NCI-H1105 (cell line): ENCODE data around the gene RNASEH2B.

Experiments used
- DNase-seq: peaks from one replicate; lab custom pipeline; 2025; lab: John Stamatoyannopoulos, UW

Gene RNASEH2B

DNA sequence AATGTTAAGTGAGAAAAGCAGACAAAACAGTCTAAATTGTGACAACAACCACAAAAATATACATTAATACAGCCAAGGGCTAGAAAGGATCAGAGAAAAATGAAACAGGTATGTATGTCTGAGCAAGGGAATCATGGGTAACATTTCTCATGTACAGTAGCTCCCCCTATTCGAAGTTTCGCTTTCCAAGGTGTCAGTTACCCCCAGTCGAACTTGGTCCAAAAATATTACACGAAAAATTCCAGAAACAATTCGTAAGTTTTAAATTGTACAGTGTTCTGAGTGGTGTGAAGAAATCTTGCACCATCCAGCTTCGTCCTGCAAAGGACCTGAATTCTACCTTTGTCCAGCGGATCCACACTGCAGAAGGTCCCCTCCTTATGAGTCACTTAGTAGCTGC lies 1.8 kb upstream of the RNASEH2B start:
- no peak for DNase-seq

DNA sequence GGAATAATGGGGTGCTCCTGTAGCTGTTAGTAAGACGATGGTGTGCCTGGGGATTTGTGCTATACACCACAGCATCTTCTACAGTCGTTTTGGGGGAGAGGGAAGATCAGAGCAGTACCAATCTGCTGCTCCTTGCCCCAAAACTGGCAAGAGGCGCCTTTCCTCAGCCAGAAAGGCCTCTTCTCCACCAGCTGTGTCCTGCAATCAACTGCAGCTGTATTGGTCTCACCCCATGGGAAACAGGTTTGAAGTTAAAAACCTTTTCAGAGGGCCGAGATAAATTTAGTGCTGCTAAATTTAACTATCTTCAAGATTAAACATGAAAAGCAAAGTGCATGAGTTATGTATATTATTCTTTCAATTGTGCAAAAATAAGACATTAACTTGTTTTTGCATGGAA lies 1.2 kb upstream of the RNASEH2B start:
- no peak for DNase-seq

DNA sequence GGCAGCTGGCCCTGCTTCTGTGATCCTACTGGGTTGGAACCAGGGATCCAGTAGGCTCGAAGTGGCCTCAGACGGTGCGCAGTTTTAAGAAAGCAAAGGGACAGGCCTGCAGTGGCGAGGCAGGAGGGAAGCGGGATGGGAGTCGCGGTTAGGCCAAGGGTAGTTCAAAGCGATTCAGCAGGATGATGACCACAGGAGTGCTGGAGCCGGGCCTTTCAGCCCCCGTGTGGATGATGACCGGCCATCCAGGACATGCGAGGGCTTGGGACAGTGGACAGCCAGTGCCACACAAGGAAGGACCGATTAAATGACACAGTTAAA lies 854 bp downstream of the RNASEH2B start:
- DNase-seq: no peak

DNA sequence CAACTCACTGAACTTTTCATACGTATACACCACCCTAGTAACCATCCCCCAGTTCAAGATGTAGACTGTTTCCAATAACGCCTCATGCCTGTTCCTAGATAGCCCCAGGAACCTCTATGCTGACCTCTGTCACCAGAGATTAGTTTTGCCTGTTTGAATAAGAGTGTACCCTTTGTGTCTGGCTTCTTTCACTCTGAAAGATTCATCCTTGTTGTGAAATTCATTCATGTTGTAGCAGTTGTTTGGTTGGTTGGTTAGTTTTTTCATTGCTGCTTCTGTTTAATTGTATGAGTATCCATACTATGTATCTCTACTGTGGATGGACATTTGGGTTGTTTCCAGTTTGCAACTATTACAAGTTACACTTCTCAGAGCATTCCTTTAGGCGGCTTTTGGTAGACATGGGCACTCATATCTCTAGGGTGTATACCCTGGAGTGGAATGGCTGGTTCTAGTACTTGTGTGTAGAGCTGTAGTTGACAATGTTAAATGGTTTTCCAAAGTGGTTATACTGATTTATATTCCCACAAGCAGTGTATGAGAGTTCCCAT lies 1.6 kb downstream of the RNASEH2B start:
- DNase-seq: no peak

DNA sequence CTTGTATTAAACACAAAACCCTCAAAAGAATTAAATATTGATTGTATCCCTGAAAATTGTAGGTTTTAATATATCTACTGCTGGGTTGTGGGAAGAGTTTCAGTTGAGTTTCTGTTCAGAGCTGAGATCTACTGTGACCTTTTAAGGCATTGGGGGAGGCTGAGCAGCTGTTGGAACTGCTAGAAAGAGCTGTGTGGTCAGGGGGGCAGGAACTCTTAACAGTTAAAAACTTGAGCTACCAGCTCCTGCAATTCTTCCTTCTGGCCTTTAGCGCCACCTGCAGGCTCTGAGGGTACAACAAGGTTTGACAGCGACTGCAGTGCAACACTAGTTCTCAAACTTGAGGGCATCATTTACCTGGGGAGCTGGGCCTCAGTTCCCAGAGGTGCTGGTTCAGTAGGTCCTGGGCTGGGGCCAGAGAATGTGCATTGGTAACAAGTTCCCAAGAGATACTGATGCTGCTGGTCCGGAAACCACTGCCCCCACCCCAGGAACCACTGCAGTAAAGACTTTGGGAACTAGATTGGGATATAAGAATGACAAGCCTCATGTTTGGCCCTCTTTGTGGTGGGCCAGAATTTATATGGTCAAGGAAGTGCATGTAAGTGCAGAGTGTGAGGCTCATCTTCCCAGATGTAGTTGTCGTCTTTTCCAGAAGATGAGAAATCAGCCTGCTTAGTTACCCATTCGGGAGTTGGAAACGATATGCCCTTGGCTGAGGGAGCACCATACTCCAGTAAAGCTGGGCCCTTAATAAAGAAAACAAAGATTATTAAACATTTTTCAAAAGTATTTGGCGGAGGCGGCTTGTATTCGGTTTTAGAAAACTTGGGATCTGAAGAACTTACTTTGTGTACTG lies 2.6 kb downstream of the RNASEH2B start:
- peak; percentile 79 for DNase-seq

DNA sequence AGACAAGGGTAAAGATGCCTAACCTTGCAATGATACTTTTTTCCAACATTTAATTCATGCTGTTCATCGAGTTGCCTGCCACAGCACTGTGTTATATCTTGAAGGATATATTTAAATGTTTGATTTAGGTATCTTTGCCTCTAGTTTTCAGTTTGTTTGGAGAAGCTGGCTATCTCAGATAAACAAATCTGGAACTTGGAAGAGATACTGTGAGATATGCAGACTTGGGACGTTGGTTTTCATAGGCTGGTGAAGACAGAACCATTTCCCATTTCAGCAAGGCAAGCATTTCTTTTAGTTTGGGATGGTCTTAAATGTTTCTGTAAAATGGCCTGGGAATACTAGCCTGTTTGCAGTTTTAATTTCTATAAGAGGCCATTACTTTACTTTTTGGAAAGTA lies 3.3 kb downstream of the RNASEH2B start:
- DNase-seq: no peak

DNA sequence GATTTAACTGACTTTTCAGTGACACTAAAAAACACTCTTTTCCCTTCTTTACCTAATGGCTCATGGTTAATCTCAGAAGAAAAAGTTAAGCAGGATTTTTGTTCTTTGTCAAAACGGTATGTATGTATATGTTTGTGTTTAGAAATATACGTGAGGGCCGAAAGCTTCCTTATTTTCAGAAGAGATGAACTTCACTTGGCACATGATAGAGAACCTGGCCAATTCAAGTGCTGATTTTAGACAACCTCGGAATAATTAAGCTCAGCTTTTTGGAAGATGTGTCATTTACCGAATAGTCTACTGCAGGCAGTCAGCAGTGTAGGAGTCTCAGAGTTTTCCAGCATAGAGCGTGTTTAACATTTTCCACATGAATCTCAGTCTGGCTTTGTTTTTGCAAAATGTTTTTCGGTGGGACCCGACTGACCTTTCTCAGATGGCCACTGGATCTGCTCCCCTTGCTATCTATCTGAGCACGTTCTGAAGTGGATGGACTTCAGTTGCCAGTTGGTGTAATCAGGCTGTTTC lies 4.6 kb downstream of the RNASEH2B start:
- DNase-seq: no peak

DNA sequence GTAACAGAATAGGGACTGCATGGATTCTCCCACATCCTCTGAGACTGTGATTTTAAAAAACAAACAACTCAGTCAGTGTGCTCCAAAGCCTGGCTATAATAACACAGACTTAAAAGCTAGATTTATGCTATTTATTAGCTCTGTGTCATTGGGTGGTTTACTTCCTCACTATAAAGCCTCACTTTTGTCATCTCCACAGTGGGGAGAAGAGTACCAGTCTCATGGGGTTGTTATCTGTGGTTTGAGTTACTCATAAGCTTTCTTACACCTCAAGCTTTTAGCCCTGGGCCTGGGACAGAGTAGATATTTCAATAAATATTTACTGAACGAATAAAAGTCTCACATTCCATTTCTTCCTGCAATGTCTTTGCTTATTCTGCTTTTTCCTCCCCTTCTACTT lies 5.3 kb downstream of the RNASEH2B start:
- no peak for DNase-seq

DNA sequence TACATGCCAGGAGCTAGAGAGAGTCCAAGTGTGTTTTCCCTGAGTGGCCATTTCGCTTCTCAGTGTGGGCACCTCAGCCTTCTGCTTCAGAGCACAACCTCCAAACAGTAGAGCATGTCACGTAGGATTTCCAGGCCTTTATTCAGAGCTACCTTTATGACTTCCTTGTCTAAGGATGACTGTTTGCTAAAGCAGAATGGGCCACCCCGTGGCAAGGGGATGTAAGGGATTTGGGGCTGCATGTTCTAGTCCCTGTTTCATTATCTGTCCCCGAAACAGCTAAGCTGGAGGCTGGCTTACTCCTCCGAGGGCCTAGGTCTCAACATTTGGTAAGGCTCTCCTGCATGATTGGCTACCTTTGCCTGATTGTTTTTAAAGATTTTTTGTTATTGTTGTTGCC lies 6.0 kb downstream of the RNASEH2B start:
- DNase-seq: no peak

DNA sequence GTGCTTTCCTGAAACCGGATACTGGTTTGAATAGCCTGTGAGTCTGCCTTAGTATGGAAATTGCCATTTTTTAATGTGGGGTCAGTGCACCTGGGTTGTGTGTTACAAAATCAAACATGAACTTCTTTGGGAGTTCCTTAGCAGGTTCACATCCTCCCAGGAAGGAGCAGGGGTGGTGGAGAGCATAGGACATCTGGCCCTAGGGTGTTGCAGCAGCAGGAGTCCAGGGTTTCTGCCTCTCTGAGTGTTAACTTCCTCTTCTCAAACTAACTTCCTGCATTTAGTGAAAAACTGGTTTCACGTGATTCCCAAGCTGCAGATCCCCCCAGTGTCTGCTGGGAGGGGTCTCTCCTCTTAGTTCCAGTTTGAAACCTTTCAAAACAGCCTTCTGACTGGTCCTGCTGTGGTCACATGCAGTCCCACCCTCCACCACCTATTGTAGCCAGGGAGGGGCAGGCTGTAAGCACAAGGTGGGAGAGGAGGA lies 7.2 kb downstream of the RNASEH2B start:
- DNase-seq: no peak

DNA sequence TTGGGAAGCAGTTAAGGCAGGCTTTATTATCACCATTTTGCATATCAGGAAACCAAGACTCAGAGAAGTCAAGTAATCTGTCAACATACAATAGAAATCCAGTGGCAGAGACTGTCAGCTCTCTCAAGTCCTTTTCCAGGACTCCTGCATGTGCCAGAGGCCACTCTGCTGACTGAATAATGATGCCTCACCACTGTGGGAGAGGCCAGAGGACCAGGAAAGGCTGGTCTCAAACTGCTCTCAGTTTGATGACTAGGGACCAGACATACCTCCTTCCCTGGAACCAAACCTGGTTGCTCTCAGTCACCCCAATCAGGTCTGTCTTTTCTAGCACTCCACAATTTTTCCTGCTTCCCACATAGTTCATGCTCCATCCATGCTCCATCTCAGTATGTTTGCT lies 8.0 kb downstream of the RNASEH2B start:
- no peak for DNase-seq

DNA sequence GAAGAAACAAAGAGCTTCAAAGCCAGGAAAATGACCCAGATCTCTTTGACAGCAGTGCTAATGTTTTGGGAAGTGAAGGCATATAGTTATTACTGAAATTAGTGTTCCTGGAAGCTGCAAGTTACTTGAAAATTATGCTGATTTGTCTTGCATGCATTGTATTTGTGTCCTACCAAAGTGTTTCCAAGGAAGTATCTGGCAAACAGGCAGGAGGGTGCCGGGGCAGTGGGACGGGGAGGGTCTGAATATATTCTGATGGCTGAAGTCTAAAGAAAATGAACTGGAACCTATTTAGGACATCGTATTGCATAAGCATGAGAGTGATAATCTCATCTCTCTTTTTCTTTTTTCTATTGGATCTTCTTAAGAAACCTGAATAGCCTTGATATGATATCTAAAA lies 9.0 kb downstream of the RNASEH2B start:
- no peak for DNase-seq

DNA sequence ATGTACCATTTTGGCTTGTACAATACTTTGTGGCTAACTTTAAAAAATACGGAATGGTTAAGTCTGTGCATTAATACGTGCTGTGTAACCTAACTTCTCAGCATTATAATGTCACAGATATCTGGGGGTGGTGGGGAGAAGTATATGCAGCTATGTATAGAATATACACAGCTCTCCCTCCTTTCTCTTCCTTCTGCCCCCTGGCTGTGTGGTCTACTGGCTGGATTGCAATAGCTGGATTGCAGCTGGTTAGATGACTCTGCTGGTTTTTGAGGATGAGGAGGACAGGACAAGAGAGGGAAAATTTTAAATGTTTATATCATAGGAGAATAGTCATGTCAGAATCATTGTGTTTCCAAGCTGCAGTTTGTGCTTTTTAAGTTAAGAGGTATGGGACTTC lies 9.7 kb downstream of the RNASEH2B start:
- no peak for DNase-seq

DNA sequence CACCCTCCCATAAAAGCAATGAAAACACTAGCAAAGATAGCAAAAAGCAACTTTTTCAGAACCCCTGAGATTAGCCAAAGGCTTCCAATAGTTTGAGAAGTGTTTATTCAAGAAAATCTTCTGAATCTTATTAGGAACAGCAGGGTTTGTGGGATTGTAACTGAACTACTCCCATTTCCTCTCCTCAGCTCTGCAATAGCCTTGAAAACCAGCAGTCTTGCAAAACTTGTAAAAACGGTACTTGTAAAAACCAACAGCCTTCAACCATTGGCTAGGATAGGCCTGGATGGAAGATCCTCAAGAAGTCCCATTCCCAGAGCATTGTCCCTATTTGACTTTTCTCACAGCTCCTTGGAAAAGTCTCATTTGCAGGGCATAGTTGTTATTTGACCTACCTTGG lies 12.1 kb downstream of the RNASEH2B start:
- no peak for DNase-seq

DNA sequence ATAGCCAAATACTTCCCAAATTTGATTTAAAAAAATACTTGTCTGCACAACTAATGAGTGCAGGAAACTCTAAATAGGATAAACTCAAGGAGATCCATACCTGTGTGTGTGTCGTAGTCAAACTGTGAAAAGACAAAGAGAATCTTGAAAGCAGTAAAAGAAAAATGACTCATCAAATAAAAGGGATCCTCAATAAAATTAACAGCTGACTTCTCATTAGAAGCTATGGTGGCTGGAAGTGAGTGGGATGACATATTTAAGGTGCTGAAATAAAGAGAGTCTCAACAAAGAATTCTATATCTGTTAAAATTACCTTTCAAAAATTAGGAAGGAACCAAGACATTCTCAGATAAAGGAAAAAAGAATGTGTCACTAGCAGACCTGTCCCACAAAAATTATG lies 13.7 kb downstream of the RNASEH2B start:
- no peak for DNase-seq

DNA sequence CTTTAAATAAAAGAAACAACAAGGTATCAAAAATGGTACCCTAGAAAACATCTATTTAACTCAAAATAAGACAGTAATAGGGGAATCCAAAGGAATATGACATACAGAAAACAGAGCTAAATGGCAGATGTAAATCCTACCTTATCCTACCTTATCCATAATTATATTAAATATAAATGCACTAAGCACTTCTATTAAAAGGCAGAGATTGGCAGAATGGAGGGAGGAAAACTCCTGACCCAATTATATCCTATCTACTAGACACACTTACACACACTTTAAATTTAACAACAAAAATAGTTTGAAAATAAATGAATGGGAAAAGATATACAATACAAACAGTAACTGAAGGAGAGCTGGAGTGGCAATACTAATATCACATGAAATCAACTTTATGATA lies 14.4 kb downstream of the RNASEH2B start:
- DNase-seq: no peak

DNA sequence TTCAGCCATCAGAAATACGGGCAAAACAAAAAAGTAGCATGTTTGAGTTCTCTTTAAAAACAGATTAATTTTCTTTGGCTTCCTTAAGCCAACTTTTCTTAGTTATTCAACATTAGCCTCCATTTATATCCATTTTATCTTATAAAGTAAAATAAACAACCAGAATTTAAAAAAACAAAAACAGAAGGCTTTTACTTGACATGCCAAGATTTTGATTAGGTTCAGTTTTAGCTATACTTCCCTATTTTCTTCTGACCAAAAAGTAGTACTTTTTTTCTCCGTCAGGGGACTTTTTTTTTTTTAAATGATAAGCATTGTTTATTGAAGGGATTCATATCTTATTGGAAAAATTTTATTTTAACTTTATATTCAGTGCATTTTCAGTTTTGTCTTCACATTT lies 18.1 kb downstream of the RNASEH2B start:
- no peak for DNase-seq

DNA sequence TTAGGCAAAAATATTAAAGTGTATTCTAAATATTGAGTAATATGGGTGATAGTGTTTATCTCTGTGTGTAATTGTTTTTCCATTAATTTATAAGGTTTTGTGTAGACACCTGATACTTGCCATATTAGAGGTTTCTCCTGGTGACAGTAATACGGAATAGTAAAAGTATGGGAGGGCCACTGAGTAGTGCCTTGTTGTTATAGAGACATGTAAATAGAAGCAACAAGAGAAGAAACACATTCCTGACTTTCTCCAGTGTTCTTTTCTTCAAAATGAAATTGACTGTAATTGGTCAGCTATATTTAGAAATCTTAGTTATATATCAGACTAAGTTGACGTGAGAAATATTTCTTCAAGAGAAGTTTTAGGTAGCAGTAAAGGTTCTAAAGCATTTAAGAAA lies 18.5 kb downstream of the RNASEH2B start:
- no peak for DNase-seq

DNA sequence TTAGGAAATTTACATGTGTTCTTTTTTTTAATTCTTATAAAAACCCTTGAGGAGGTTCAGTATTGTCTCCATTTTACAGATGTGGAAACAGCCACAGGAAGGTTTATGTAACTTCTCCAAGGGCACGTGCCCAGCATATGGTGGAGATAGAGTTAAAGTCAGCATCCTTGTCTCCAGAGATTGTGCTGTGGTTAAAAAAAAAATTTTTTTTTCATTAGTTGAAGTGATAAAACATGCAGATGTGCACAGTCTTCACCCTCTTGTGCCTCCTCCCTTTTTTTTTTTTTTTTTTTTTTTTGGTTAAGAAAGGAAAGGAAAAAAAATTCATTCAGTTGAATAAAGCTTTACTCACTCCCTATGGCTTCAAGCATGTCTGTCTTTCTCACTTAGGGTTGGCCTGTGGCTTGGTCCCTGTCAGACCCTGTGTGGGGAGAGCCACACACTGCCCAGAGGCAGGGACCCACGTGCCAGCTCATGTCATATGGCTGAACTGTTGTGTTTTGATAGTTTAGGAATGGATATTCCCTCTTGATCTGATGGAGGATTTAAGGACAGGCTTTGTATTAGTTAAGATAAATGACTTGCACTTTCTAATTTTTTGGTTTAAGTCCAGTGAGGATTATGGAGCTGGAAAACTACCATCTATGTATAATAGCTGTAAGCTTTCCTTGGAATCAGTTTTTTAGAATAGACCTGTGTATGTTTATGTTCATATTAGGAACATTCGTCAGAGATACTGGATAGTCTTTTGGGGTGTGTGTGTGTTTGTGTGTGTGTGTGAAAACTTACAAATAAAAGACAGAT lies 19.3 kb downstream of the RNASEH2B start:
- DNase-seq: no peak

DNA sequence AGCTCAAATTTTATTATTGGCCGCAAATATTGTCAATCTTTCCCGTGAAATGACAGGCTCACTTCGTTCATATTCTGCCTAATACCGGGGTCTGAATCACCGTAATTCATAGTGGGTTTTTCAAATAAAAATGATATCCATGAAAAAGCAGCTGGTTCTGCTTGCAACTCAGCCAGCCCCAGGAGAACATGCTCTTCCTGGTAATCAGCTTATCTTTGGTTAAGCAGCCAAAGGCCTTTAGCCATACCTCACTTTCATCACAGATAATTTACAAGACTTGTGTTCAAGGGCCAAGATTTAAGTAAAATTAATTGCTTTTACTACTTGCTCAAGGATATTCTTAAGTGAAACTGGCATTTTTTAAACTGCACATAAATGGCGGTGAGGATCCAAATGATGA lies 22.5 kb downstream of the RNASEH2B start:
- DNase-seq: no peak

DNA sequence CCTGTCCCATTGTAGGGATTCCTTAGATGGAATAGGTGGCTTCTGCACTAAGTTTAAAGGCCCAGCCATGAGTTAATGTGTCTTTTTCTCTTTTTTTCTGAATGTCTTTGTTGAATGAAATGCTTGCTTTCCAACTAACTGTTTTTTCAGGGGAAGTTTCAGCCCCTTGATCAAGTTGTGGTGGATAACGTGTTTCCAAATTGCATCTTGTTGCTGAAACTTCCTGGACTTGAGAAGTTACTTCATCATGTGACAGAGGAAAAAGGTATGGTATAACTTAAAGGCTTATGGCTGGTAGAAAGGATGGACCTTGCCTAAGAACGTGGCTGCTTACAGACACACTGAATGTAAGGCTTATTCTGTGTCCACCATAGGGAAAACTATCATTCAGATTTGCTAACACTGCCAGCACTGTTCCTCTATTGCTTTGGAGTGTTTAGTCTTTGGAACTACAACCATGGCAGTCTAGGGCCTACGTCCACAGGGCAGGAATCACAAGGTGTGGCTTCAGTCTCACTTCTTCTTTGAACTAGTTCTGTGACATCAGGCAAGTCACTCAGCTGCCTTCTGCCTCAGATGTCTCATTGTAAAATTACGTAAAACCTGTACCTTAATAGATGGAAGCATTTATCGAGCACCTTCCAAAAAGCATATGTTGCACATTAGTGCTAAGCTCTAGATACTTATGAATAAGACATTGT lies 25.3 kb downstream of the RNASEH2B start:
- no peak for DNase-seq

DNA sequence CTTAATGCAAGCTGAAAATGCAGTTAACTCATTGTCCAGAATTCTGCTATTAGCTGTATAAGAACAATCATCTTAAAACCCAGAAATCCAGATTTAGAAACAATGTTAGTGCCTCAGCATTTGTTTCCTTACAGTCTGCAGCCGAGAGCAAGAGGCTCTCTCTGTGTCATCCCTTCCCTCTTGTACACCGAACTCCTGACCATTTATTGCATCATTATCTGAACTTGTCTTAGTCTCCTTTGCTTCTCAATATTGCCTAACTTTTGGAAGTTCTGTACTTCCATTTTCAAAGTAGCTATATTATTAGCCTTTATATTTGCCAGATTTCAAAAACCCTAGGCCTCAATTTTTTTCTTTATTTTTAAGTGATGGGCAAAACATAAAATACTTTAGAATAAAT lies 27.1 kb downstream of the RNASEH2B start:
- no peak for DNase-seq
